Measurements from ENCODE around the gene EEF2.

DNA sequence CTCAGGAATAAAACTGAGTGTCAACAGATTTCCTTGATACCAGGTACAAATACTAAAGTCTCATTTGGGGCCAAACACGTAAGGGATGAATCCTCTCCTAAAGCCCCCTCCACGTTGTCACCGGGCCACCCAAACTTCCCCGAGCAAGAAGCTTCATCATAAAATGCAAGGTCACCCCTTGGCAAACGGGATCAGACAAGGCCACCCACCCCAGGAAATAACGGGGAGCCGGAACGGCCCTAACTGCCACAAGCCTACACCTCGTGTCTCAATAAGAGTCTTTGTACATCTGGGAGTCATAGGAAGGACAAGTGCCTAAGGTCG lies 717 bp downstream of the EEF2 start:
- TF ChIP-seq CTCF (IDR thresholded peaks at IDR 0.05) (no peak), POLR2A (IDR thresholded peaks at IDR 0.05) (no peak)
